Fibroblast of villous mesenchyme (primary cell): ENCODE measurements around the gene EGR4. TPM values are rescaled to one million over a fixed set of nuclear protein-coding genes. Genes with fewer than 3 reads are reported as not detected.

Experiments used
- DNase-seq: peaks from one replicate; pipeline ENCODE4 v3.0.0-alpha.2; 2010; ENCODE audit warnings: low read depth
- H3K4me3 ChIP-seq: 2 replicates; pipeline ENCODE4 v1.5.1; 2011; ENCODE audit warnings: low read depth, mild to moderate bottlenecking, low read length
- CTCF ChIP-seq: IDR thresholded peaks from 2 replicates; pipeline ENCODE4 v1.5.1; 2012; ENCODE audit warnings: low read depth, mild to moderate bottlenecking, low read length; ENCODE audit not compliant: insufficient read depth
- total RNA-seq: library from RNA; depleted of rRNA; stranded (reverse); fragments of >200 nt; gene quantifications from 2 replicates; pipeline ENCODE4 v1.2.3, GENCODE V29; 2012

The EGR4 gene
- total RNA-seq, 1 donor: not detected

DNA sequence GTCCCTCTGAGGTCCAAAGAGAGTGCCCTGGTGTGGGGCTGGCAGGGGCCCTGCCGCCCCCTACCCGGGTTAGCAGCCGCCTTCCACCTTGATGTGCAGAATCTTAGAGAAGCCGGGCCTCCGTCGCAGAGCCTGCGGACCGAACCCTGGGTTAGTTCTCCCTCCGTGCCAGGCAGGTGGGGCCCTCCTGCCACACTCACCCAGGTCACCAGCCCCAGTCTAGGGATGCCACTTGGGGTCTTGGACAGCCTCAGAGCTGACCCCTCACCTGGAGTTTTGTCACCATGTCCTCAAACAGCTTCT, 34.5 kb downstream of the EGR4 start:
- H3K4me3 ChIP-seq: no peak overlapping the region
- DNase-seq: no peak
- TF ChIP-seq CTCF: no peak

- no peak for TF ChIP-seq CTCF
- no peak for DNase-seq
- H3K4me3 ChIP-seq: no peak overlapping the region
Observed at GRCh38 chr2:73258186-73258912, 35.0 kb downstream of the EGR4 start.

- DNase-seq: no peak
- H3K4me3 ChIP-seq: no peak overlapping the region
- no peak for TF ChIP-seq CTCF
Observed at GRCh38 chr2:73257425-73258125, 35.8 kb downstream of the EGR4 start.

GRCh38 chr2:73257021-73257420, 36.3 kb downstream of the EGR4 start:
- no peak for TF ChIP-seq CTCF
- no peak overlapping the region for H3K4me3 ChIP-seq
- no peak for DNase-seq

DNA sequence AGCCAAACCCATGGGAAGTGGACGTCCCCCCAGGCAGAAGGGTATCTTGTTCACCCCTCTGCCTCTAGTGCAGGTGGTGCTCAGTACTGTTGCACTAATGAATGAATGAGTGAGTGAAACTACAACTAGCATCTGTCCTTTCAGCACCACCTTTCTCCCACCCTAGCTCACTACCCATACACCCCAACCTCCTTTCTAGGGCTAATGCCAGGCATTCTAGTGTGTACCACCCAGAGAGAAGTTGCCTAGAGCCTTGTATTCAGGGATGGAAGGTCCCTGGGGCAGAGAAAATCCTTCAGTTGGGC, 36.8 kb downstream of the EGR4 start:
- no peak for DNase-seq
- TF ChIP-seq CTCF: no peak
- no peak overlapping the region for H3K4me3 ChIP-seq

DNA sequence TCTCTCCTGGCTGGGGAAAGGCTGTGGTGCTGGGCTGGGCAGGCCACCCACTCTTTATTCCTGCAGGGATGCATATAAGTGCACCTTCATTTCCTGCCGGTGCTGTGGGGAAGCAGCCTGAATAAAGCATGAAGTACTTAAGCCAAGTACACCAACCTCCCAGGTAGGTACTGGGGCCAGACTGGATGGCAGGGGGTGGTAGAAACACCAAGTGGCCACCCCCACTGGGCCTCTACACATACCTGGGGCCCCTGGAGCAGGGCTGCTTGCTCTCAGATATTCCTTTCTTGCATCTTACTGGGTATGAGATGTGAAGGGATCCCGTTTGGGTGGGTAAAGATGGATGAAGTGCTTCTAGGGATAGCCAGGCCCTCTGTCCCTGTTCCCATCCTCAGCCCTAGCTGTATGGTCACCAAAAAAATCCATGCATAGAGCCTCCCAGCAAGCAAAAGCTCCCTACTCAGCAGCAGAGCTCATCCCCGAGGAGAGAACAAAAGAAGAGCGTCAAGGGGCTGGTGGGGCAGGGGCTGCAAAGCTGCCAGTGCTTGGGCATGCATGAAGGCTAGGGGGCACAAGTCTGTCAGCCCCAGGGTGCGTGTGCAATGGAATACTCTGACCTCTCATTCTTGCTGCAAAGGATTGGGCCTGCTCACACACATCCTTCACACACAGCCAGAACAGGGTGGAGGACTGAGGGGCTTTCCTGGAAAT, 37.3 kb downstream of the EGR4 start:
- H3K4me3 ChIP-seq: no peak overlapping the region
- no peak for DNase-seq
- TF ChIP-seq CTCF: no peak
